ENCODE measurements around the gene POM121. TPM values are rescaled to one million over a fixed set of nuclear protein-coding genes. Genes with fewer than 3 reads are reported as not detected.
"Not testable (repeated sequence)": the region's sequence is repeated elsewhere in the genome, so short reads cannot be mapped to it uniquely, and the experiment has no call there.

Gene POM121
- total RNA-seq, 1 experiment from 2014 or later, result 56.6 TPM

DNA sequence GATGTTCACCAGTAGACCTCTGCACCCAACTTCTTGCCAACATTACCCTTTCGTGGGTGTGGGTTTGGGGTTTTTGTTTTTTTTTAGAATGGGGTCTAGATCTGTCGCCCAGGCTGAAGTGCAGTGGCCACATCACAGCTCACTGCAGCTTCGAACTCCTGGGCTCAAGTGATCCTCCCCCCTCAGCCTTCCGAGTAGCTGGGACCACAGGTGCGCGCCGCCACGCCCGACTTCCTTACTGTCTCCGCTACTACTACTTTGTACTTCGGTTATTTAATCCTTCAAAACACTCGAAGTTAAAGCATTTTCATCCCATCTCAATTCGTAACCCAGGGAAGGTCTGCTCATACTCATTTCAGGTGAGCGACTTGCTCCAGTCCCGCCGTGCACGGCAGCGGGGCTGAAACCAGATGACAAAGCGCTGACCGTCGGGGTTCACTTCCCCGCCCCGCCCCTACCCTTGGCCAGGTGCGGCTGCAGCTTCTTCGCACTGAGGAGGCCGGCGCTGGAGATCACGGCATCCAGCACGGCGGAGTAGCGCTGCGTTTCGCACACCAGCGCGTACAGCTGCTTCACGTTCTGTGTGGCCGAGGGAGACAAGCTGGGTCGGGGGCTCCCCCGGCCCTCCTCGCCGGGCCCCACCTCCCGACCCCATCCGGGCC, 29.1 kb downstream of the POM121 start:
- CTCF ChIA-PET; H3K4me1 ChIP-seq (ENCODE audit: insufficient read depth, low read length, poor library complexity, severe bottlenecking); H3K36me3 ChIP-seq (ENCODE audit: insufficient read depth, low read length, poor library complexity, severe bottlenecking); H3K27me3 ChIP-seq (replicated peaks; ENCODE audit: insufficient read depth, low read depth, low read length, poor library complexity); POLR2A ChIA-PET (ENCODE audit: low non-redundant PET); intact Hi-C loops (cut with micrococcal nuclease; ENCODE audit: unreplicated experiment); H3K9me3 ChIP-seq (ENCODE audit: low read depth, low read length, poor library complexity, severe bottlenecking); DNase-seq (ENCODE audit: low spot score); H3K27ac ChIP-seq (ENCODE audit: low read depth, low read length, poor library complexity, severe bottlenecking): not testable (repeated sequence)
- BruUV-seq (replicated peaks), result TSS peak; percentile 71
- H3K4me3 ChIP-seq (ENCODE audit: low read depth, low read length, poor library complexity, severe bottlenecking), result peak overlapping the region; percentile 31

DNA sequence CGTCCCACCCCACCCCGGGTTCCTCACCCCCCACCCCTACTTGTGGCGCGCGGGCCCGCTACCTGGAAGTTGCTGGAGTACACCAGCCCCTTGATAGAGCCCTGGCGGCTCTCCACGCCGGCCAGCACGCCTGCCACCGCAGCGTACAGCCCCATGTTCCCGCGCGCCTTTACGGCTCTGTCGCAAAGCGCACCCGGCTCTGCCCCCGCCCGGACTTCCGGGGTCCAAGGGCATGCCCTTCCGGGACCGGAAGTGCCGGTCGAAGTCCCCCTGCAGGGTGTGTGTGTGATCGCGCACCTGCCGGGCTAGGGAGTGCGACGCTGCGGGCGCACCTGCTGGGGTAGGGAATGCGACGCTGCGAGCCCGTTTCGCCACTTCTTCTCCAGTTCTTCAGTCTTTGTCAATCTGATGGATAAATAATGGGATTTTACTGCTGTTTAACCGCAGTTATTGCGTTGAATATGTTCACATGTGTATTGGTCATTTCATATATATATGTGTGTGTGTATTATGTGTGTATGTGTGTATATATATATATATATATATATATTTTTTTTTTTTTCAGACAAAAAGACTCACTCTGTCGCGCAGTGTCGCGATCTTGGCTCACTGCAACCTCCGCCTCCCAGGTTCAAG, 29.8 kb downstream of the POM121 start:
- H3K27me3 ChIP-seq (replicated peaks; ENCODE audit: insufficient read depth, low read depth, low read length, poor library complexity); POLR2A ChIA-PET (ENCODE audit: low non-redundant PET); H3K9me3 ChIP-seq (ENCODE audit: low read depth, low read length, poor library complexity, severe bottlenecking); H3K36me3 ChIP-seq (ENCODE audit: insufficient read depth, low read length, poor library complexity, severe bottlenecking); BruUV-seq (replicated peaks); DNase-seq (ENCODE audit: low spot score); H3K27ac ChIP-seq (ENCODE audit: low read depth, low read length, poor library complexity, severe bottlenecking); intact Hi-C loops (cut with micrococcal nuclease; ENCODE audit: unreplicated experiment); H3K4me1 ChIP-seq (ENCODE audit: insufficient read depth, low read length, poor library complexity, severe bottlenecking): not testable (repeated sequence)
- H3K4me3 ChIP-seq (ENCODE audit: low read depth, low read length, poor library complexity, severe bottlenecking), result peak overlapping the region; percentile 31
- CTCF ChIA-PET, result interaction anchor here (0.7 kb wide), 1 partner anchor 1320 kb away, joined by 3 read pairs; no protein-coding TSS in a partner anchor

GRCh38 chr7:72960029-72960428, 35.1 kb downstream of the POM121 start:
- BruUV-seq (replicated peaks); H3K9me3 ChIP-seq (ENCODE audit: low read depth, low read length, poor library complexity, severe bottlenecking); intact Hi-C loops (cut with micrococcal nuclease; ENCODE audit: unreplicated experiment); CTCF ChIA-PET; H3K27ac ChIP-seq (ENCODE audit: low read depth, low read length, poor library complexity, severe bottlenecking); H3K27me3 ChIP-seq (replicated peaks; ENCODE audit: insufficient read depth, low read depth, low read length, poor library complexity); POLR2A ChIA-PET (ENCODE audit: low non-redundant PET); H3K36me3 ChIP-seq (ENCODE audit: insufficient read depth, low read length, poor library complexity, severe bottlenecking); DNase-seq (ENCODE audit: low spot score); H3K4me1 ChIP-seq (ENCODE audit: insufficient read depth, low read length, poor library complexity, severe bottlenecking); H3K4me3 ChIP-seq (ENCODE audit: low read depth, low read length, poor library complexity, severe bottlenecking): not testable (repeated sequence)

GRCh38 chr7:72960626-72961345, 35.9 kb downstream of the POM121 start:
- BruUV-seq (replicated peaks); POLR2A ChIA-PET (ENCODE audit: low non-redundant PET); H3K27me3 ChIP-seq (replicated peaks; ENCODE audit: insufficient read depth, low read depth, low read length, poor library complexity); H3K36me3 ChIP-seq (ENCODE audit: insufficient read depth, low read length, poor library complexity, severe bottlenecking); H3K27ac ChIP-seq (ENCODE audit: low read depth, low read length, poor library complexity, severe bottlenecking); H3K9me3 ChIP-seq (ENCODE audit: low read depth, low read length, poor library complexity, severe bottlenecking); H3K4me1 ChIP-seq (ENCODE audit: insufficient read depth, low read length, poor library complexity, severe bottlenecking); intact Hi-C loops (cut with micrococcal nuclease; ENCODE audit: unreplicated experiment); CTCF ChIA-PET; DNase-seq (ENCODE audit: low spot score); H3K4me3 ChIP-seq (ENCODE audit: low read depth, low read length, poor library complexity, severe bottlenecking): not testable (repeated sequence)

GRCh38 chr7:72961346-72961650, 36.4 kb downstream of the POM121 start:
- H3K27ac ChIP-seq (ENCODE audit: low read depth, low read length, poor library complexity, severe bottlenecking); intact Hi-C loops (cut with micrococcal nuclease; ENCODE audit: unreplicated experiment); DNase-seq (ENCODE audit: low spot score); H3K27me3 ChIP-seq (replicated peaks; ENCODE audit: insufficient read depth, low read depth, low read length, poor library complexity); H3K36me3 ChIP-seq (ENCODE audit: insufficient read depth, low read length, poor library complexity, severe bottlenecking); H3K9me3 ChIP-seq (ENCODE audit: low read depth, low read length, poor library complexity, severe bottlenecking); POLR2A ChIA-PET (ENCODE audit: low non-redundant PET); CTCF ChIA-PET; H3K4me3 ChIP-seq (ENCODE audit: low read depth, low read length, poor library complexity, severe bottlenecking); H3K4me1 ChIP-seq (ENCODE audit: insufficient read depth, low read length, poor library complexity, severe bottlenecking); BruUV-seq (replicated peaks): not testable (repeated sequence)

DNA sequence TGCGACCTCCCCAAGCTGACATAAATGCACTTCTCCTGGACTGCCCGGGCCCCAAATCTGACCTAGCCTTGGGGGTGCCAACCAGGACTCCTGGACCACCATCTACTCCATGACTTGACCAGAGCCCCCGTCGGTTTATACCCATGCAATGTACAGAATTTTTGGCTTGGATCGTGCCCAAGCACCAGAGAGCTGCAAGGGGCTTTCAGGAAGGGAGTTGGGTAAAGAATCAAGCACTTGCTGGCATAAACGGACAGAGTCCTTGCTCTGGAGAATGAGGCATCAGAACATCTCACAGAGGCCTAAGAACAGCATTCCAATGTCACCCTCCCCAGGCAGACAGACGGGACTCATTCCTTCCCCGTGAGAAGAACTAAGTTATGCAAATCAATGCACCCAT, 38.2 kb downstream of the POM121 start:
- H3K9me3 ChIP-seq (ENCODE audit: low read depth, low read length, poor library complexity, severe bottlenecking); H3K4me3 ChIP-seq (ENCODE audit: low read depth, low read length, poor library complexity, severe bottlenecking); POLR2A ChIA-PET (ENCODE audit: low non-redundant PET); intact Hi-C loops (cut with micrococcal nuclease; ENCODE audit: unreplicated experiment); BruUV-seq (replicated peaks); CTCF ChIA-PET; H3K4me1 ChIP-seq (ENCODE audit: insufficient read depth, low read length, poor library complexity, severe bottlenecking); DNase-seq (ENCODE audit: low spot score); H3K27me3 ChIP-seq (replicated peaks; ENCODE audit: insufficient read depth, low read depth, low read length, poor library complexity); H3K27ac ChIP-seq (ENCODE audit: low read depth, low read length, poor library complexity, severe bottlenecking); H3K36me3 ChIP-seq (ENCODE audit: insufficient read depth, low read length, poor library complexity, severe bottlenecking): not testable (repeated sequence)

DNA sequence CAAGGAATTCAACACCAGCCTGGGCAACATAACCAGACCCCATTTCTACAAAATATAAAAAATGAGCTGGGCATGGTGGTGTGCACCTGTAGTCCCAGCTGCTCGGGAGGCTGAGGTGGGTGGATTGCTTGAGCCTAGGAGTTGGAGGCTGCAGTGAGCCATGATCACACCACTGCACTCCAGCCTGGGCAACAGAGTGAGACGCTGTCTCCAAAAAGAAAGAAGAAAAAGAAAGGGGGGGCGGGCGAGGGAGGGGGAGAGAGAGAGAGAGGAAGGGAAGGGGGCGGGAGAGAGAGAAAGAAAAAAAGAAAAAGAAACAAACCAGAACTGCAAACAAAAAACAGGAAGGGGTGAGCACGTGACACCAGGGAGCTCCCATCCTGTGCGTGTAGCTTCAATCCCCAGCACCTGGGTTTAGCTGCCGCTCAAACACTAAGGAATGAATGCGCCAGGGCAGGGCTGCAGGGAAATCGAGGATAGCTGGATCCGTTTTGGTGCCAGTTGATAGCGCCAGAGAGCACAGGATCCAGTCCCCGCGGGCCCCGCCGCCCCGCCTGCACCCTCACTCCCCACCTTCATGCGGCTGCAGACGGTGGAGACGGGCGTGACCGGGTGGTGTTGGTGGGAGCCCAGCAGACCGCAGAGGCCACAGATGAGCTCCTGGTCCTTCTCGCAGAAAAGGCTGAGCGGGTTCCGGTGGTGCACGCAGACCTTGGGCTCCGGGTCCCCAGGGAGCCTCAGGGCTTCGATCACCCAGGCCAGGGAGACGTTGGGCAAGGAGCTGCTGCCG, 40.5 kb downstream of the POM121 start:
- DNase-seq (ENCODE audit: low spot score); POLR2A ChIA-PET (ENCODE audit: low non-redundant PET); H3K4me3 ChIP-seq (ENCODE audit: low read depth, low read length, poor library complexity, severe bottlenecking); BruUV-seq (replicated peaks); H3K4me1 ChIP-seq (ENCODE audit: insufficient read depth, low read length, poor library complexity, severe bottlenecking); CTCF ChIA-PET; H3K27me3 ChIP-seq (replicated peaks; ENCODE audit: insufficient read depth, low read depth, low read length, poor library complexity); H3K36me3 ChIP-seq (ENCODE audit: insufficient read depth, low read length, poor library complexity, severe bottlenecking); H3K27ac ChIP-seq (ENCODE audit: low read depth, low read length, poor library complexity, severe bottlenecking); intact Hi-C loops (cut with micrococcal nuclease; ENCODE audit: unreplicated experiment); H3K9me3 ChIP-seq (ENCODE audit: low read depth, low read length, poor library complexity, severe bottlenecking): not testable (repeated sequence)

All from A673 (cell line).